OCI-LY3 (cell line): ENCODE measurements around the gene CHRDL2.

ENCODE experiments used
- EZH2phosphoT487 ChIP-seq: fragments of 200-600 bp; shearing (Covaris generic); IDR thresholded peaks from 2 replicates; pipeline ENCODE4 v1.6.1; 2018; ENCODE audit warnings: antibody characterized with exemption, mixed run types, low read depth
- TF ChIP-seq, protein P1 (sequence below): fragments of 200-600, 300-600 bp; sonication (generic); IDR thresholded peaks from 2 replicates; pipeline ENCODE4 v1.5.1; 2014; ENCODE audit warnings: antibody characterized with exemption, low read length, low read depth

DNA sequence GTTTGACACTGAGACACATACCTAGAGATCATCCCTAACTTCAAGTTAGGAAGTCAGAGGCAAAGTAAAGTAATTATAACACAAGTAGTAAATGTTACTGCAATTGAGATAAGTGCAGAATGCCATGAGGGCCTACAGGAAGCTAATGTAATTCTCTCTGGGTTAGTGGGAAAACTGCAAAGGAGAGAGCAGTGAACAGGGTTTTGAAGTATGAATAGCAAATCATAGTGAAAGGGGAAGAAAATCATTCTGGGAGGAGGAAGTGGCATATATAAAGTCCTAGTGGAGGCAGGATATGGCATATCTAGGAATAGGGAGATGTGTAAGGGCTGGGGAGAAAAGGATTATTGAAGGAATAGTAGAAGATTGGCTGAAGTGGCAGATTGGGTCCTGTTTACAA lies 45.3 kb upstream of the CHRDL2 start:
- TF ChIP-seq, protein P1, sequence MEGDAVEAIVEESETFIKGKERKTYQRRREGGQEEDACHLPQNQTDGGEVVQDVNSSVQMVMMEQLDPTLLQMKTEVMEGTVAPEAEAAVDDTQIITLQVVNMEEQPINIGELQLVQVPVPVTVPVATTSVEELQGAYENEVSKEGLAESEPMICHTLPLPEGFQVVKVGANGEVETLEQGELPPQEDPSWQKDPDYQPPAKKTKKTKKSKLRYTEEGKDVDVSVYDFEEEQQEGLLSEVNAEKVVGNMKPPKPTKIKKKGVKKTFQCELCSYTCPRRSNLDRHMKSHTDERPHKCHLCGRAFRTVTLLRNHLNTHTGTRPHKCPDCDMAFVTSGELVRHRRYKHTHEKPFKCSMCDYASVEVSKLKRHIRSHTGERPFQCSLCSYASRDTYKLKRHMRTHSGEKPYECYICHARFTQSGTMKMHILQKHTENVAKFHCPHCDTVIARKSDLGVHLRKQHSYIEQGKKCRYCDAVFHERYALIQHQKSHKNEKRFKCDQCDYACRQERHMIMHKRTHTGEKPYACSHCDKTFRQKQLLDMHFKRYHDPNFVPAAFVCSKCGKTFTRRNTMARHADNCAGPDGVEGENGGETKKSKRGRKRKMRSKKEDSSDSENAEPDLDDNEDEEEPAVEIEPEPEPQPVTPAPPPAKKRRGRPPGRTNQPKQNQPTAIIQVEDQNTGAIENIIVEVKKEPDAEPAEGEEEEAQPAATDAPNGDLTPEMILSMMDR: no peak
- no peak for TF ChIP-seq EZH2phosphoT487
